ENCODE data around the gene CFAP61.

- TF ChIP-seq CTCF (conservative IDR thresholded peaks at IDR 0.05; ENCODE audit: low read depth, low read length) (no peak), EZH2 (IDR thresholded peaks at IDR 0.05; ENCODE audit: low read length, unreplicated experiment) (no peak)
Measured at GRCh38 chr20:20079102-20079784, 26.9 kb downstream of the CFAP61 start.
